WERI-Rb-1 (cell line): ENCODE measurements around the gene CNTNAP3B.
"Not testable (repeated sequence)": the region's sequence is repeated elsewhere in the genome, so short reads cannot be mapped to it uniquely, and the experiment has no call there.

ENCODE experiments used
- DNase-seq: peaks from one replicate; pipeline ENCODE4 v3.0.0-alpha.2; 2020
- H3K27ac ChIP-seq: fragments of 250-450 bp; sonication (Bioruptor Pico); 2 replicates; pipeline ENCODE4 v1.5.1; 2020; ENCODE audit warnings: mild to moderate bottlenecking, moderate library complexity
- H3K27me3 ChIP-seq: fragments of 250-450 bp; sonication (Bioruptor Pico); 2 replicates; pipeline ENCODE4 v1.5.1; 2021; ENCODE audit warnings: mild to moderate bottlenecking, low read depth, moderate library complexity; ENCODE audit not compliant: insufficient read depth, severe bottlenecking
- H3K36me3 ChIP-seq: fragments of 250-450 bp; sonication (Bioruptor Pico); 2 replicates; pipeline ENCODE4 v1.5.1; 2020; ENCODE audit warnings: mild to moderate bottlenecking, moderate library complexity
- H3K4me3 ChIP-seq: 2 replicates; pipeline ENCODE4 v1.5.1; 2011; ENCODE audit warnings: low read depth, mild to moderate bottlenecking, control low read depth, low read length
- H3K9me3 ChIP-seq: fragments of 250-450 bp; sonication (Bioruptor Pico); 2 replicates; pipeline ENCODE4 v1.5.1; 2021; ENCODE audit warnings: mild to moderate bottlenecking, moderate library complexity; ENCODE audit not compliant: severe bottlenecking

Gene CNTNAP3B

GRCh38 chr9:41905488-41905887 lies 223.7 kb downstream of the CNTNAP3B start:
- H3K27me3 ChIP-seq, H3K36me3 ChIP-seq, H3K9me3 ChIP-seq, H3K27ac ChIP-seq, DNase-seq, H3K4me3 ChIP-seq: not testable (repeated sequence)

- H3K9me3 ChIP-seq, H3K27ac ChIP-seq, DNase-seq, H3K27me3 ChIP-seq, H3K36me3 ChIP-seq, H3K4me3 ChIP-seq: not testable (repeated sequence)
Observed at GRCh38 chr9:41902762-41903161, 226.5 kb downstream of the CNTNAP3B start.

GRCh38 chr9:41898720-41899343 lies 230.4 kb downstream of the CNTNAP3B start:
- DNase-seq: not testable (repeated sequence)

GRCh38 chr9:41874557-41874956 lies 254.7 kb downstream of the CNTNAP3B start:
- not testable (repeated sequence) for H3K27ac ChIP-seq, H3K27me3 ChIP-seq, H3K36me3 ChIP-seq, H3K4me3 ChIP-seq, H3K9me3 ChIP-seq, DNase-seq

More at GRCh38 chr9:41898720-41899343, 230.4 kb downstream of the CNTNAP3B start:
- H3K27ac ChIP-seq, H3K36me3 ChIP-seq, H3K4me3 ChIP-seq, H3K27me3 ChIP-seq, H3K9me3 ChIP-seq: not testable (repeated sequence)

- not testable (repeated sequence) for DNase-seq, H3K27me3 ChIP-seq, H3K27ac ChIP-seq, H3K4me3 ChIP-seq, H3K9me3 ChIP-seq, H3K36me3 ChIP-seq
Observed at GRCh38 chr9:41855422-41855821, 273.8 kb downstream of the CNTNAP3B start.

GRCh38 chr9:41851848-41852740 lies 277.1 kb downstream of the CNTNAP3B start:
- DNase-seq: not testable (repeated sequence)

GRCh38 chr9:41847829-41848228 lies 281.4 kb downstream of the CNTNAP3B start:
- not testable (repeated sequence) for H3K27me3 ChIP-seq, DNase-seq, H3K27ac ChIP-seq, H3K9me3 ChIP-seq, H3K4me3 ChIP-seq, H3K36me3 ChIP-seq

More at GRCh38 chr9:41851848-41852740, 277.1 kb downstream of the CNTNAP3B start:
- not testable (repeated sequence) for H3K27me3 ChIP-seq, H3K36me3 ChIP-seq, H3K4me3 ChIP-seq, H3K27ac ChIP-seq, H3K9me3 ChIP-seq
